GM21723 (cell line): ENCODE results near the gene SLC8A1.

Source experiments
- ATAC-seq: cut with Tn5 transposase; IDR thresholded peaks from one replicate; pipeline ENCODE4 v1.9.1; 2021; ENCODE audit warnings: mild to moderate bottlenecking, moderate library complexity; ENCODE audit not compliant: unreplicated experiment

Gene SLC8A1

GRCh38 chr2:40210344-40210967 is 241.4 kb downstream of the SLC8A1 start:
- no peak for ATAC-seq

GRCh38 chr2:40209761-40210160 is 242.1 kb downstream of the SLC8A1 start:
- no peak for ATAC-seq

GRCh38 chr2:40208463-40208862 is 243.4 kb downstream of the SLC8A1 start:
- ATAC-seq, result no peak

- no peak for ATAC-seq
Observed at GRCh38 chr2:40204268-40204667, 247.6 kb downstream of the SLC8A1 start.

- ATAC-seq, result no peak
Observed at GRCh38 chr2:40202798-40203400, 249.0 kb downstream of the SLC8A1 start.

- no peak for ATAC-seq
Observed at GRCh38 chr2:40201425-40201824, 250.5 kb downstream of the SLC8A1 start.

- ATAC-seq, result no peak
Observed at GRCh38 chr2:40200366-40200915, 251.4 kb downstream of the SLC8A1 start.

GRCh38 chr2:40199771-40200170 is 252.1 kb downstream of the SLC8A1 start:
- ATAC-seq, result no peak

- ATAC-seq, result no peak
Observed at GRCh38 chr2:40197121-40197520, 254.8 kb downstream of the SLC8A1 start.

GRCh38 chr2:40193670-40194026 is 258.2 kb downstream of the SLC8A1 start:
- ATAC-seq, result no peak

GRCh38 chr2:40192864-40193669 is 258.8 kb downstream of the SLC8A1 start:
- ATAC-seq, result no peak

- ATAC-seq, result no peak
Observed at GRCh38 chr2:40190457-40190856, 261.4 kb downstream of the SLC8A1 start.

GRCh38 chr2:40189881-40190280 is 262.0 kb downstream of the SLC8A1 start:
- no peak for ATAC-seq

GRCh38 chr2:40187054-40187453 is 264.8 kb downstream of the SLC8A1 start:
- ATAC-seq, result no peak

GRCh38 chr2:40184551-40184950 is 267.3 kb downstream of the SLC8A1 start:
- ATAC-seq, result no peak

GRCh38 chr2:40181855-40182254 is 270.0 kb downstream of the SLC8A1 start:
- ATAC-seq, result no peak

- ATAC-seq, result no peak
Observed at GRCh38 chr2:40179801-40180200, 272.1 kb downstream of the SLC8A1 start.

GRCh38 chr2:40178971-40179370 is 272.9 kb downstream of the SLC8A1 start:
- peak; percentile 89 for ATAC-seq

- no peak for ATAC-seq
Observed at GRCh38 chr2:40178171-40178778, 273.6 kb downstream of the SLC8A1 start.

- ATAC-seq, result no peak
Observed at GRCh38 chr2:40177366-40177765, 274.5 kb downstream of the SLC8A1 start.

- ATAC-seq, result no peak
Observed at GRCh38 chr2:40173276-40173675, 278.6 kb downstream of the SLC8A1 start.
